Measurements from ENCODE around the gene TWIST2.

Gene TWIST2

GRCh38 chr2:238916875-238917590 lies 69.1 kb downstream of the TWIST2 start:
- no peak for DNase-seq (ENCODE audit: low read depth, low spot score)

- no peak for DNase-seq (ENCODE audit: low read depth, low spot score)
Observed at GRCh38 chr2:238919307-238919706, 71.4 kb downstream of the TWIST2 start.

- no peak for DNase-seq (ENCODE audit: low read depth, low spot score)
Observed at GRCh38 chr2:238920053-238920452, 72.2 kb downstream of the TWIST2 start.

GRCh38 chr2:238920601-238921001 lies 72.7 kb downstream of the TWIST2 start:
- no peak for DNase-seq (ENCODE audit: low read depth, low spot score)

- no peak for DNase-seq (ENCODE audit: low read depth, low spot score)
Observed at GRCh38 chr2:238921259-238921658, 73.4 kb downstream of the TWIST2 start.

GRCh38 chr2:238921681-238922319 lies 73.9 kb downstream of the TWIST2 start:
- no peak for DNase-seq (ENCODE audit: low read depth, low spot score)

GRCh38 chr2:238922435-238922834 lies 74.5 kb downstream of the TWIST2 start:
- no peak for DNase-seq (ENCODE audit: low read depth, low spot score)

GRCh38 chr2:238924032-238924431 lies 76.1 kb downstream of the TWIST2 start:
- DNase-seq (ENCODE audit: low read depth, low spot score): no peak

- no peak for DNase-seq (ENCODE audit: low read depth, low spot score)
Observed at GRCh38 chr2:238924796-238925195, 76.9 kb downstream of the TWIST2 start.

GRCh38 chr2:238925281-238925680 lies 77.4 kb downstream of the TWIST2 start:
- DNase-seq (ENCODE audit: low read depth, low spot score): no peak

GRCh38 chr2:238925816-238926521 lies 78.1 kb downstream of the TWIST2 start:
- DNase-seq (ENCODE audit: low read depth, low spot score): no peak

GRCh38 chr2:238926761-238927611 lies 79.1 kb downstream of the TWIST2 start:
- DNase-seq (ENCODE audit: low read depth, low spot score): no peak

GRCh38 chr2:238927746-238928519 lies 80.0 kb downstream of the TWIST2 start:
- DNase-seq (ENCODE audit: low read depth, low spot score): no peak

GRCh38 chr2:238928520-238929241 lies 80.8 kb downstream of the TWIST2 start:
- DNase-seq (ENCODE audit: low read depth, low spot score): no peak

- DNase-seq (ENCODE audit: low read depth, low spot score): no peak
Observed at GRCh38 chr2:238929242-238930081, 81.6 kb downstream of the TWIST2 start.

GRCh38 chr2:238930216-238930615 lies 82.3 kb downstream of the TWIST2 start:
- no peak for DNase-seq (ENCODE audit: low read depth, low spot score)

GRCh38 chr2:238936162-238937052 lies 88.5 kb downstream of the TWIST2 start:
- DNase-seq (ENCODE audit: low read depth, low spot score): no peak

- DNase-seq (ENCODE audit: low read depth, low spot score): no peak
Observed at GRCh38 chr2:238938003-238938400, 90.1 kb downstream of the TWIST2 start.

Data from activated CD4-positive, CD25-positive, alpha-beta regulatory T cell treated with anti-CD3 and anti-CD28 coated beads, Interleukin-2, amount 50 U/mL, for 16 hours (primary cell).